ENCODE measurements around the gene TBC1D9.
"Not testable (repeated sequence)": the region's sequence is repeated elsewhere in the genome, so short reads cannot be mapped to it uniquely, and the experiment has no call there.

TBC1D9 gene

DNA sequence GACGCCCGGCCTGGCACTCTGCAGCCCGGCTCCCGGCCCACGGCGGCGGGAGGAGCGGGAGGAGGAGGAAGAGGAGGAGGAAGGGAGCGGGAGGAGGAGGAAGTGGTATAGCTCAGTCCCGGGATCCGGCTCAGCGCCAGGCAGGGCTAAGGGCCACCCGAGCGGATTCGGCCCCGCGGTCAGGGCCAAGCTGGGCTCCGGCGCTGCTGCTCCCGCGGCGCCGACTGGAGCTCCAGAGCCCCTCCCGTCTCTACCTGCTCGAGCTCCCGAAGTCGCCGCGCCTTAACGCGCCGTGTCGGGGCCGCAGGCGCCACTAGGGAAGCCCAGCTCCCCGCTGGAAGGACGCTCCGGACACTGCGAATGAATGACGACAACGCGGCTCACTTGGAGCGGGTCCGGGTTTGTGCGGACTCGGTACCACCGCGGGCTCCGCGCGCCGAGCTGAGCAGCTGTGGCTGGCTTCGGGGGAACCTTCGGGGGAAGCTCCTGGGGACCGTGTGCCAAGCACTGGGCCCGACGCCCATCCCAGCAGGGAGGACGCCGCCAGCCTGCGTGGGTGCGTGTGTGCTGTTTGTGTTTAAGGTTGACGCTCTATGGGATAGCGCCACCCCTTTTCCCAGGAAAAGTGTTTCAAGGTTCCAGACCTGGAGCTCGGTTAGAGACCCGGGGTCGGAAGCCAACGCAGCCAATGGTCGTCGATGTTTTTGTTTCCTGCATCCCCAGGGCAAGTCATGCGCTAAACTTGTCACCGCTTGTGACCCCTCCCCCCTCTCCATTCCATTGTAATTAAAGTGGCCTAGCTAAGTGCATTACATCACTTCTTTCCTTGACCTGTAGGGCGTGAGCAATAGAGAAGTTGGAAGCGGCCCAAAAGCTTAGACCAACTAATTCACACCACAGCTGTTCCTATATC is at the start of gene TBC1D9:
Gene TBC1D9, minus strand, starts transcription at position 67 of the 913 bp plus-strand sequence. CDS start 340 bp downstream, outside the sequence.
- peak within 1 kb of the TSS; percentile 91 for H3K27ac Mint-ChIP-seq
- no peaks in the 10 kb centered on the region for H3K27me3 Mint-ChIP-seq
- H3K4me3 Mint-ChIP-seq, result peak within 1 kb of the TSS; percentile 86 to 93
- DNase-seq, result peak; percentile 65
- ATAC-seq (replicated peaks), result peak; percentile 64
- peaks cover 0 to 5% of the 10 kb centered on the region in 2 donors for H3K36me3 Mint-ChIP-seq
- peaks cover 27 to 73% of the 10 kb centered on the region in 2 donors for H3K4me1 Mint-ChIP-seq
- no peaks in the 10 kb centered on the region for H3K9me3 Mint-ChIP-seq

DNA sequence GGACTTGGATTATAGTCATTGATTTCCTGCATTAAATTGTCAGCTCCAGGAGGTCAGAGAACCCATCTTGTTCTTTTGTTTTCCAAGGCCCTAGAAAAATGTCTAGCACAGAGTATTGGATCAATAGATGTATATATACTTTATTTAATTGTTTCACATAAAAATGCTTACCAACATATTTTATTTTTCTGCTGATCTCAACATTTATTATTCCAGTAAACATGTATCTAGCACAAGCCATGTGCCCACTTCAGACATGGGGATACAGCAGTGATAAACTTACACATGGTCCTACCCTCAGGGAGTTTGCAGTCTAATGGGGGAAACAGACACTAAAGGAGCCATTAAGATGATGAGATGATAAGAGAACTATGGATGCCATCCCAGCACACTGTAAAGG is 49.1 kb upstream of the TBC1D9 start:
- DNase-seq (no peak), ATAC-seq (replicated peaks) (no peak)
- H3K27ac Mint-ChIP-seq, result peak overlapping the region; percentile 88
- H3K9me3 Mint-ChIP-seq, result peaks cover 9 to 10% of the 10 kb centered on the region in 2 donors
- H3K36me3 Mint-ChIP-seq, result peaks cover 3% of the 10 kb centered on the region in 2 donors
- peak overlapping the region; percentile 7 to 39 for H3K4me3 Mint-ChIP-seq
- no peaks in the 10 kb centered on the region for H3K27me3 Mint-ChIP-seq
- H3K4me1 Mint-ChIP-seq, result peaks cover 45 to 75% of the 10 kb centered on the region in 2 donors

DNA sequence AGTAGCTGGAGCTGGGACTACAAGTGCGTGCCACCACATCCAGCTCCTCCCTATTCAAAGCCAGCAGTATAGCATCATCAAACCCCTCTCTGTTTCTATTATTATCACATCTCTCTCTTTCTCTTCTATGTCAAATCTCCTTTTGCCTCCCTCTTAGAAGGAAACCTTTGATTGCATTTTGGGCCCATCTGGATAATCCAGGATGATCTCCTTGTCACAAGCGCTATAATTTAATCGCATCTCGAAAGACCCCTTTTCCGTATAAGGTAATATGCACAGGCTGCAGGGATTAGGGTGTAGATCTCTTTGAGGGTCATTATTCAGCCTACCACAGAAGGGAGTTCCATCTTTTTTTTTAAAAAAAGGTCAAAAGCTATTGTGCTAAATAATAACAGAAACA is 46.4 kb upstream of the TBC1D9 start:
- Mint-ChIP-seq H3K9me3 (peaks cover 7 to 9% of the 10 kb centered on the region in 2 donors), H3K27me3 (no peaks in the 10 kb centered on the region), H3K4me1 (peaks cover 50 to 67% of the 10 kb centered on the region in 2 donors), H3K27ac (no peak overlapping the region), H3K36me3 (peaks cover 3% of the 10 kb centered on the region in 2 donors), H3K4me3 (no peak overlapping the region)
- DNase-seq (no peak), ATAC-seq (replicated peaks) (no peak)

DNA sequence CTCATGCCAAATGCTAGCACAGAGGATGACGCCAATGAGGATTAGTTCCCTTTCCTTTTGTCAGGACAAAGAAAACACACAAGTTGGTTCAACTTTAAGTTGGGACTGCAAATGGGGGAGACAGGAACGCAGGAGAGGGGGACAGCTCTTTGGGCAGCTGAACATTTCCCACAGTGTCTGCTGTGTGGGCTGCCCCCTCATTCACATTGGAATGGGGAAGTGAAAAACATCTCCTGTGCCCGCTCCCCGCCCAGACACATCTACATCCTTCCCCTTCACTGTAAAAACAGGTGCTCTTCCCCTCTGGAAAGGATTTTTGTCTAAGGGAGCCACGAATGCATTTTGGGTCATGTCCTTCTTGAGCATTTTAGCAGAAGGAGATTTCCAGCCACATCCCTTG is 44.5 kb upstream of the TBC1D9 start:
- peaks cover 36 to 52% of the 10 kb centered on the region in 2 donors for H3K4me1 Mint-ChIP-seq
- peaks cover 7 to 8% of the 10 kb centered on the region in 2 donors for H3K9me3 Mint-ChIP-seq
- H3K27ac Mint-ChIP-seq, result peak overlapping the region; percentile 81
- H3K36me3 Mint-ChIP-seq, result peaks cover 3% of the 10 kb centered on the region in 2 donors
- no peak overlapping the region for H3K4me3 Mint-ChIP-seq
- ATAC-seq (replicated peaks) (peak; percentile 80 to 84), DNase-seq (no peak)
- H3K27me3 Mint-ChIP-seq, result no peaks in the 10 kb centered on the region

DNA sequence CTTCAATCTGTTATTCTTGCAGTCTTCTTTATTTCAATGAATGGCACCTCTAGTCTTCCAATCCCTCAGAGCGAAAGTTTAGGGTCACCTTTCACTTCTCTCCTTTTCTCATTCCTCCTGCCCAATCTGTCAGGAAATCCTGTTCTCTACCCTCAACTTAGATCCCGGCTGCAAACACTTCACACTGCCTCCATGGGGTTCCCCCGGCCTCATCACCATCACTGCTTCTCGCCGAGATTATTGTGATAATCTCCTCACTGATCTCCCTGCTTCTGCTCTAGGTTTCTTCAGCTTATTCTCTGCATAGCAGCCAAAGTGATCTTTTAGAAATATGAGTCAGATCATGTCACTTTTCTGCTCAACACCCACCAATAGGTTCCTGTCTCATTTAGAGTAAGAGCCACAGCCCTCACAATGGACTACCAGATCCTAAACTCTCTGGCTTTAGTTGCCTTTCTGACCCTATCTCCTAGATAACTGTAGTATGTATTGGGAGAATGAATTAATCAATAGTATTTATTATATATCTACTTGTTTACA is 43.6 kb upstream of the TBC1D9 start:
- Mint-ChIP-seq H3K36me3 (no peaks in the 10 kb centered on the region), H3K27me3 (no peaks in the 10 kb centered on the region), H3K9me3 (peaks cover 4 to 5% of the 10 kb centered on the region in 2 donors), H3K4me1 (peaks cover 35 to 48% of the 10 kb centered on the region in 2 donors), H3K27ac (no peak overlapping the region), H3K4me3 (peak overlapping the region in 1 of 2 donors; percentile 7)
- ATAC-seq (replicated peaks) (peak; percentile 63 to 66), DNase-seq (no peak)

DNA sequence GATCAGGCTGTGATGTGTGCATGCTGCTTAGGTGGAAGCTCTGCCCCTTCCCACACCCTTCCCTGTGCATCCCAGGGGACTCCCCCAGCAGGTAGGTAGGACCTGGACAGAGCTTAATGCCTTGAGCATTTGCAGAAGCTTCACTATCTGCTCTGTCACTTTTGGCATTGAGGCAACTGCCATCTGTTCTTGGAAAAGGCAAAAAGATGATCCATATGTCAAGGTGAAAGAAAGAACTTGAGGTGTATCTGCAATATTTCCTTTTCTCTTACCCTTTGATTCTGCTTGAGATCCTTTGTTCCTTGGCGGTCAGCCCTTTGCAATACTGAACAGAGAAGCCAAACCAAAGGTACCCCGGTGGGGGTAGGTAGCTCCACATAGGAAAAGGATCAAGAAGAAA is 37.1 kb upstream of the TBC1D9 start:
- DNase-seq (no peak), ATAC-seq (replicated peaks) (no peak)
- no peak overlapping the region for H3K27ac Mint-ChIP-seq
- peaks cover 3 to 5% of the 10 kb centered on the region in 2 donors for H3K36me3 Mint-ChIP-seq
- H3K4me3 Mint-ChIP-seq, result no peak overlapping the region
- peaks cover 43 to 58% of the 10 kb centered on the region in 2 donors for H3K4me1 Mint-ChIP-seq
- H3K27me3 Mint-ChIP-seq, result no peaks in the 10 kb centered on the region
- peaks cover 0 to 2% of the 10 kb centered on the region in 2 donors for H3K9me3 Mint-ChIP-seq

DNA sequence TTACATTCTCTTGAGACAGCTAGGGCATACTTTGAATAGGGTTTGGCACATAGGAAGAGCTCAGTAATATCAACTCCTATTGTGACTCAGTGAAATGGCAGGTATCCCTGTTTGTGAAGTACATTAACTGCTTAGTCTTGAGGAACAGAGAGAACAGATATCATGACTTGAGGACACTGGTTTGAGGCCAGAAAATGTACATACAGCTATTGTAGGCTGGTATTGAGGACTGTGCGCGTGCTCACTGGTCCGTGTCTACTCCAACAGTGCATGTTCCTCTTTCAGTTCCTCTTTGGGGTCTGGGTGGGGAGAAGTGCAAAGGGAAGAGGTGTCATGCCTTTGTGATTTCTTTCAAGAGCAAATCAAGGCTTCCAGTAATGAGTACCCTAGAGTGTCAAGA is 34.6 kb upstream of the TBC1D9 start:
- peaks cover 40 to 52% of the 10 kb centered on the region in 2 donors for H3K4me1 Mint-ChIP-seq
- peak overlapping the region in 1 of 2 donors; percentile 45 for H3K4me3 Mint-ChIP-seq
- H3K9me3 Mint-ChIP-seq, result peaks cover 0 to 2% of the 10 kb centered on the region in 2 donors
- ATAC-seq (replicated peaks) (peak; percentile 92 to 94), DNase-seq (peak; percentile 83)
- peak overlapping the region; percentile 81 for H3K27ac Mint-ChIP-seq
- H3K36me3 Mint-ChIP-seq, result peaks cover 7 to 15% of the 10 kb centered on the region in 2 donors
- no peaks in the 10 kb centered on the region for H3K27me3 Mint-ChIP-seq

DNA sequence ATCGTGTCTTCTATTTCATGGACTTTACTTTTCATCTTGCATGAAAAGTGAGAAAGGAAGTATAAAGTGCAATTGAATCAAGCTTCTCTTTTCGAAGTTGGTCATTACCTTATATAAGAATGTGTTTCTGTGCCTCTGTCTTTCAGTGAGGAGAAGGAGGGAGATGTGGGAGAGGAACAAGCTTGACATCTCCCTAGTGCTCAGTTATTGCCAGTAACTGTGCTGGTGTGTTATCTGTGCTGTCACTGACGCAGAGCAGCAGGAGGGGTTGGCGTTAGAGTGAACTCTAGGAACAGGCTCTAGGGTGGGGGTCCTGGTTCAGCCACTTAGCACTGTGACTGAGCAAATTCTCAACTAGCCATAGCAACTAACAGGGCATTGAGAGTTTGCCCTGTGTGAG is 34.0 kb upstream of the TBC1D9 start:
- no peaks in the 10 kb centered on the region for H3K27me3 Mint-ChIP-seq
- ATAC-seq (replicated peaks), result peak; percentile 8 to 33
- peaks cover 40 to 52% of the 10 kb centered on the region in 2 donors for H3K4me1 Mint-ChIP-seq
- peak overlapping the region; percentile 81 for H3K27ac Mint-ChIP-seq
- peaks cover 0 to 2% of the 10 kb centered on the region in 2 donors for H3K9me3 Mint-ChIP-seq
- peaks cover 7 to 15% of the 10 kb centered on the region in 2 donors for H3K36me3 Mint-ChIP-seq
- no peak for DNase-seq
- peak overlapping the region; percentile 45 to 62 for H3K4me3 Mint-ChIP-seq

DNA sequence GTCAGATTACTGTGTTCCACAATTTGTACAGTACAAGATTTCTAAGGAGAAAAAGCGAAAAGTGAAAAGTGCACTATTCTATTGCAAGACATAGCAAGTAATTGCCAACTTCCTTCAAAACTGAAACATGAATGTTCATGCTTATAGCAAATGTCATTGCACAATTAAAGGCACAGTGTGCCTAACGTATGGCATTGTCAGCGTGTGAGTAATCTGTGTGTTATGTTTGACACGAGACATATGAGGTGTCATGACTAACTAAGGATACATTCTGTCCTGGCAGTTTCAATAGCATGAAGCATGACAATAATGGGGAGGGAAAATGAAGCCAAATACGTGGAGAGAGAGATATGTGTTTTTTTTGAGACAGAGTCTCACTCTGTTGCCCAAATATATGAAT is 33.6 kb upstream of the TBC1D9 start:
- Mint-ChIP-seq H3K36me3 (peaks cover 7 to 15% of the 10 kb centered on the region in 2 donors), H3K4me1 (peaks cover 39 to 52% of the 10 kb centered on the region in 2 donors), H3K27me3 (no peaks in the 10 kb centered on the region), H3K9me3 (peaks cover 0 to 2% of the 10 kb centered on the region in 2 donors), H3K27ac (peak overlapping the region; percentile 81), H3K4me3 (peak overlapping the region; percentile 45 to 62)
- DNase-seq, result no peak
- peak; percentile 42 to 53 for ATAC-seq (replicated peaks)

DNA sequence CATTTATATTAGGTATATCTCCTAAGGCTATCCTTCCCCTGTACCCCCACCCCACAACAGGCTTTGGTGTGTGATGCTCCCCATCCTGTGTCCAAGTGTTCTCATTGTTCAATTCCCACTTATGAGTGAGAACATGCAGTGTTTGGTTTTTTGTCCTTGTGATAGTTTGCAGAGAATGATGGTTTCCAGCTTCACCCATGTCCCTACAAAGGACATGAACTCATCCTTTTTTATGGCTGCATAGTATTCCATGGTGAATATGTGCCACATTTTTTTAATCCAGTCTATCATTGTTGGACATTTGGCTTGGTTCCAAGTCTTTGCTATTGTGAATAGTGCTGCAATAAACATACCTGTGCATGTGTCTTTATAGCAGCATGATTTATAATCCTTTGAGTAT is 26.6 kb upstream of the TBC1D9 start:
- H3K27me3 Mint-ChIP-seq; H3K9me3 Mint-ChIP-seq; ATAC-seq (replicated peaks); H3K27ac Mint-ChIP-seq; H3K4me3 Mint-ChIP-seq; H3K4me1 Mint-ChIP-seq; DNase-seq: not testable (repeated sequence)
- H3K36me3 Mint-ChIP-seq, result peaks cover 4 to 13% of the 10 kb centered on the region in 2 donors

DNA sequence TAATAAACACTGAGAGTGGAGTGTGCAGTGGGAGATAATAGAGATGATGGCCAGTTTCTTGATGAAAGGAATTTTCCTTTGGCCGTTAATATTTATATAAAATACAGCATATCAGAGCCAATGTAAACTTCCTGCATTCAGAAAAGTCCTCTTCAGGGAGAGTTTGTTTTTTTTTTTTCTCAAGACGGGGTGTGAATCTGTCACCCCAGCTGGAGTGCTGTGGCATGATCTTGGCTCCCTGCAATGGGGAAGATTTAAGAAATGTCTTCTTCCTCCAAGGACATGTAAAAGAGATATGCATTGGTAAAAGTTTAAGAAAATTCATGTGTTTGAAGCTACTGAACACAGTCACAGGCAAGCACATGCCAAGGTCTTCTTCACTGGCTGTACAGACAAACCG is 25.4 kb upstream of the TBC1D9 start:
- H3K27ac Mint-ChIP-seq, result no peak overlapping the region
- H3K27me3 Mint-ChIP-seq, result no peaks in the 10 kb centered on the region
- no peak for ATAC-seq (replicated peaks)
- no peaks in the 10 kb centered on the region for H3K9me3 Mint-ChIP-seq
- peaks cover 0 to 6% of the 10 kb centered on the region in 2 donors for H3K4me1 Mint-ChIP-seq
- no peak overlapping the region for H3K4me3 Mint-ChIP-seq
- peaks cover 0 to 8% of the 10 kb centered on the region in 2 donors for H3K36me3 Mint-ChIP-seq
- DNase-seq, result no peak

DNA sequence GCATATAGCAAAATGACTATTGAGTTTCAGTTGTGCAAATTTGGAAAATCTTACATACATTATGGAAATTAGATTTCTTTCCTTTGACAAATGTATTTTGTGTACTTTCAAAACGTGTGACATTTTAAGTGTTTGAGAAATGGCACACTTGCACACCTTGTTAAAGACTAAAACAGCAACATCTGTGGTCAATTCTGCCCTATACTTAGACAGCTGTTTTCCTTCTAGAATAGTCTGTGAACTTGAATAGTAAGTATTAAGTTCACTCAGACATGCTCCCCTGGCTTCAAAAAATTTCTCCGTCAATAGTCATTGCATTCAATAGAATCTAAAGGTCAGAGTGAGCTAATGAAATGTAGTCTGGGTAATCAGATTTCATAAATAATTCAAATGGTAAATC is 21.7 kb upstream of the TBC1D9 start:
- Mint-ChIP-seq H3K9me3 (peaks cover 0 to 2% of the 10 kb centered on the region in 2 donors), H3K27ac (no peak overlapping the region), H3K36me3 (no peaks in the 10 kb centered on the region), H3K4me3 (no peak overlapping the region), H3K27me3 (no peaks in the 10 kb centered on the region), H3K4me1 (peaks cover 10 to 11% of the 10 kb centered on the region in 2 donors)
- ATAC-seq (replicated peaks) (peak; percentile 55 to 75), DNase-seq (no peak)

DNA sequence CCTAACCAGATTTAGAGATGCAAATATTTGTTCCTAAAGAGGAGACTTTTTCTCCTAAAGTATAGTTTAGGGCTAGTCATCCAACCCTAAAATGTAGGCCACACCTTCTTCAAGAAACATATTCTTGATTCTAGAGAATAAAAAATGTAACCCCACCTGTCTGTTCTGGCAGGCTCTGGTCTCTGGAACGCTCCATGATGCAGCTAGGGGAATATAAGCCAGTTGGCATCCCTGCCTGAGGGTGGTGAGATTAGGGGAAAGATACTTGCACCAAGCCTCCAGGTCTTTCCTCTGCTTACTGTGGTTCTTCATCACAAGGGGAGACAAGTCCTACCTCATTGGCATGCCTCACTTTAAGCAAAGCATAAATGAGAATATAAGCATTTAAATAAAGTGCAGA is 21.2 kb upstream of the TBC1D9 start:
- peak; percentile 12 to 18 for ATAC-seq (replicated peaks)
- Mint-ChIP-seq H3K27ac (no peak overlapping the region), H3K9me3 (peaks cover 0 to 2% of the 10 kb centered on the region in 2 donors), H3K27me3 (no peaks in the 10 kb centered on the region), H3K4me3 (no peak overlapping the region), H3K4me1 (peaks cover 10 to 11% of the 10 kb centered on the region in 2 donors), H3K36me3 (no peaks in the 10 kb centered on the region)
- no peak for DNase-seq

DNA sequence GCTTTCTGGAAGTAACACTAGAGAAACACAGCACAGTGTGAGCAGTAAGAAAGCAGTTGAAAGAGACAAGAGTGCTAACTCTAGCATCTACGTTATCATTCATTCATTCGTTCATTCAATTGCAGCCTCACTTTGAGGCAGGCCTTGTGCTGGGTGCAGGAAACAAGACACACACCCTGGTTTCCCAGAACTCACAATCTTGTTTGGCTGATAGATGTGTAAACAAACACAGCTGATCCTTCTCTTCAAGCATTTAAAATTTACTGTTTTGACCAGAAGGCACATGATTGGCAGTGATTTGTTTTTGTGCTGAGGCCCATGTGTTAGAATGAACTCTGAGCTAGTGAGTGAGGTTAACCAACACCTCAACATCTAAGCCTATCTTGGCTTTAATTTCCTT is 20.4 kb upstream of the TBC1D9 start:
- Mint-ChIP-seq H3K4me3 (no peak overlapping the region), H3K4me1 (peaks cover 10 to 11% of the 10 kb centered on the region in 2 donors), H3K36me3 (no peaks in the 10 kb centered on the region), H3K27me3 (no peaks in the 10 kb centered on the region), H3K27ac (no peak overlapping the region), H3K9me3 (peaks cover 0 to 2% of the 10 kb centered on the region in 2 donors)
- DNase-seq (no peak), ATAC-seq (replicated peaks) (no peak)

All from stimulated activated naive B cell treated with anti-CD40 and anti-IgM and Interleukin-4, amounts not matched to agents 10 μg/mL and 1 μg/mL and 100 μg/mL, for 72 hours (primary cell).